Vagina (tissue), 2 donors: ENCODE measurements around the gene CDH6. TPM values are rescaled to one million over a fixed set of nuclear protein-coding genes. Genes with fewer than 3 reads are reported as not detected.

ENCODE experiments used
- DNase-seq, 2 donors: peaks; one replicate each; pipeline ENCODE4 v3.0.0-alpha.2; 2017; ENCODE audit errors: extremely low spot score in 2 of 2
- H3K27ac ChIP-seq: fragments of 200-600 bp; sonication (generic); one replicate; pipeline ENCODE4 v1.5.1; 2019
- H3K27me3 ChIP-seq: fragments of 200-600 bp; sonication (generic); one replicate; pipeline ENCODE4 v1.5.1; 2019
- H3K36me3 ChIP-seq, 2 donors: fragments of 200-600 bp; sonication (generic); one replicate each; pipeline ENCODE4 v1.5.1; 2017 to 2019
- H3K4me1 ChIP-seq: fragments of 200-600 bp; sonication (generic); one replicate; pipeline ENCODE4 v1.5.1; 2019
- H3K4me3 ChIP-seq, 2 donors: fragments of 200-600 bp; sonication (generic); 1 replicate in 1 of 2; 2 replicates in 1 of 2; pipeline ENCODE4 v1.5.1; 2016 to 2019
- H3K9me3 ChIP-seq: fragments of 200-600 bp; sonication (generic); one replicate; pipeline ENCODE4 v1.5.1; 2019
- POLR2A ChIP-seq, 2 donors: fragments of 450-650 bp; IDR thresholded peaks; one replicate each; pipeline ENCODE4 v1.6.1; 2017; ENCODE audit warnings: antibody characterized with exemption in 2 of 2, mild to moderate bottlenecking in 2 of 2, moderate library complexity in 2 of 2
- POLR2AphosphoS5 ChIP-seq, 2 donors: sonication (generic); formaldehyde crosslinking; IDR thresholded peaks; one replicate each; pipeline ENCODE4 v1.9.0; 2017; ENCODE audit warnings: antibody characterized with exemption in 2 of 2, mild to moderate bottlenecking in 2 of 2, low read depth in 1 of 2; ENCODE audit not compliant: insufficient read depth in 1 of 2
- intact Hi-C: fragments of 100-400 bp; cut with DNase I; formaldehyde crosslinking; loops from one replicate; pipeline ENCODE4 v1.15.1; 2023
- total RNA-seq: library from RNA; depleted of rRNA; stranded (reverse); fragments of >200 nt; gene quantifications from one replicate; pipeline ENCODE4 v1.2.3, GENCODE V29; 2016
- TF ChIP-seq, protein P1 (sequence below), 3 experiments: fragments of 450-650 bp in 2 of 3; fragments of 200-600 bp in 1 of 3; sonication (generic) in 1 of 3; IDR thresholded peaks; one replicate each; pipeline ENCODE4 v1.5.1; 2017 to 2019; ENCODE audit warnings: antibody characterized with exemption in 3 of 3, mild to moderate bottlenecking in 2 of 3, moderate library complexity in 2 of 3

CDH6 gene
- total RNA-seq, 1 donor from 2014 or later, result 5.2 TPM

DNA sequence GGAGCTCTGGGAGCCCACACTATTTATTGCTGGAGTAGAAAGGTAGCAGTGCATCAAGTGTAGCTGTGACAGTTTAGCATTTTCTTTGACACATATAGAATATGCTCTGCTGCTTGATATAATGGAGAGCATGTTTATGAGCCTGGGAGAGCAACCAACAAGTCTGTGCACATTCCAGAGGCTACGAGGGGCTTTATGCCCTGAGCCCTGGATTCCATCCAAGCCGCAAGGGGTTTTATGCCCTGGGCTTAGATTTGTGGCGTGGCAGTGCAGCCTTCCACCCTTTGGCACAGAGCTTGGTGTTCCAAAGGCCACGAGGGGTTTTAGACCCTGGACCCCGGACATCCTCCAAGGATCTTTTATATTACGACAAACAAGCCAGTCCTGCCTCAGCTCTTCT, 14.6 kb downstream of the CDH6 start:
- TF ChIP-seq POLR2A (IDR thresholded peaks at IDR 0.05), result no peak
- TF ChIP-seq, protein P1, sequence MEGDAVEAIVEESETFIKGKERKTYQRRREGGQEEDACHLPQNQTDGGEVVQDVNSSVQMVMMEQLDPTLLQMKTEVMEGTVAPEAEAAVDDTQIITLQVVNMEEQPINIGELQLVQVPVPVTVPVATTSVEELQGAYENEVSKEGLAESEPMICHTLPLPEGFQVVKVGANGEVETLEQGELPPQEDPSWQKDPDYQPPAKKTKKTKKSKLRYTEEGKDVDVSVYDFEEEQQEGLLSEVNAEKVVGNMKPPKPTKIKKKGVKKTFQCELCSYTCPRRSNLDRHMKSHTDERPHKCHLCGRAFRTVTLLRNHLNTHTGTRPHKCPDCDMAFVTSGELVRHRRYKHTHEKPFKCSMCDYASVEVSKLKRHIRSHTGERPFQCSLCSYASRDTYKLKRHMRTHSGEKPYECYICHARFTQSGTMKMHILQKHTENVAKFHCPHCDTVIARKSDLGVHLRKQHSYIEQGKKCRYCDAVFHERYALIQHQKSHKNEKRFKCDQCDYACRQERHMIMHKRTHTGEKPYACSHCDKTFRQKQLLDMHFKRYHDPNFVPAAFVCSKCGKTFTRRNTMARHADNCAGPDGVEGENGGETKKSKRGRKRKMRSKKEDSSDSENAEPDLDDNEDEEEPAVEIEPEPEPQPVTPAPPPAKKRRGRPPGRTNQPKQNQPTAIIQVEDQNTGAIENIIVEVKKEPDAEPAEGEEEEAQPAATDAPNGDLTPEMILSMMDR (IDR thresholded peaks at IDR 0.05), result no peak
- no peak for TF ChIP-seq POLR2AphosphoS5 (IDR thresholded peaks at IDR 0.05; ENCODE audit: insufficient read depth in 1 of 2, low read depth in 1 of 2)
- DNase-seq, result no peak
- intact Hi-C loops, result no loop called here
- H3K9me3 ChIP-seq, result no peaks in the 10 kb centered on the region
- H3K27ac ChIP-seq, result no peak overlapping the region
- no peaks in the 10 kb centered on the region for H3K36me3 ChIP-seq
- H3K4me3 ChIP-seq, result no peak overlapping the region
- H3K27me3 ChIP-seq, result no peaks in the 10 kb centered on the region
- no peaks in the 10 kb centered on the region for H3K4me1 ChIP-seq

DNA sequence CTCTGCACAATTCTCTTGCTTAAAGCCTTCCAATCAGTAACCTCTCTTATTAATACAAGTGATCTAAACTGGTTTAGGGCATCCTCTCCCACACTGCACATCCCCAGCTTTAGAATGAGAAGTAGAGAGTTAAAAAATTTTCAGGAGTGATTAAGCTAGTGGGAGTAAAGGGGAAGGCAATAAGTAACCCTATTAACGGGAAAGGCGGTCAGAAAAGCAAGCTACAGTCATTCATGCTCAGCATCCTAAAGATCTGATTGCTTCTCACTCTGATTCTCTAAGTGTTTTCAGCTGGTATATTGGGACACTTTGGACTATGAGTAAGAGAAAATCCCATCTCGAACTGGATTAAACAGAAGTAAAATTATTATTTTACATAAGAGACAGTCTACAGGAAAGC, 15.8 kb downstream of the CDH6 start:
- Histone ChIP-seq H3K27me3 (no peaks in the 10 kb centered on the region), H3K9me3 (no peaks in the 10 kb centered on the region), H3K27ac (no peak overlapping the region), H3K4me3 (no peak overlapping the region), H3K4me1 (no peaks in the 10 kb centered on the region), H3K36me3 (no peaks in the 10 kb centered on the region)
- DNase-seq, result no peak
- no peak for TF ChIP-seq POLR2A (IDR thresholded peaks at IDR 0.05)
- no peak for TF ChIP-seq POLR2AphosphoS5 (IDR thresholded peaks at IDR 0.05; ENCODE audit: insufficient read depth in 1 of 2, low read depth in 1 of 2)
- TF ChIP-seq, protein P1 (IDR thresholded peaks at IDR 0.05), result no peak
- intact Hi-C loops, result no loop called here

DNA sequence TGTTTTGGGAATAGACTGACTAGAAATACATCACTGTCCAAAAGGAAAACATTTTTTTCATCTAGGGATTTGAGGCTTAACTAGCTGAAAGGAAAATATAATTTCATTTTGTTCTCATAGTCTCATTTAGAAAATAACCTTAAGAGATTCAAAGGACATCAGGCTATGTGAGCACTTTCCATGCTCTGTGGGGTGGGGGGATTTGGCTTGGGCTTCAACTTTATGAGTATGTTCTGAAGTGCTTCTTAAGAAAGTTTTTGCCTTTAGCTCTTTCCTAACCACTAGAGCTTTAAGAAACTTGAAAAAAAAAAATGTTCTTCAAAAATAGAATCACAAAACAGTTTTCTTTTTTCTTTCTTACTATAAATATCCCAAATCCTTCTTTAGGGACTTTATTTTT, 17.6 kb downstream of the CDH6 start:
- no peaks in the 10 kb centered on the region for H3K27me3 ChIP-seq
- intact Hi-C loops, result no loop called here
- H3K4me1 ChIP-seq, result no peaks in the 10 kb centered on the region
- peak overlapping the region; percentile 20 for H3K27ac ChIP-seq
- no peaks in the 10 kb centered on the region for H3K36me3 ChIP-seq
- DNase-seq, result no peak
- H3K9me3 ChIP-seq, result no peaks in the 10 kb centered on the region
- no peak overlapping the region for H3K4me3 ChIP-seq
- TF ChIP-seq POLR2AphosphoS5 (IDR thresholded peaks at IDR 0.05; ENCODE audit: insufficient read depth in 1 of 2, low read depth in 1 of 2) (no peak), POLR2A (IDR thresholded peaks at IDR 0.05) (no peak)
- TF ChIP-seq, protein P1 (IDR thresholded peaks at IDR 0.05), result no peak

DNA sequence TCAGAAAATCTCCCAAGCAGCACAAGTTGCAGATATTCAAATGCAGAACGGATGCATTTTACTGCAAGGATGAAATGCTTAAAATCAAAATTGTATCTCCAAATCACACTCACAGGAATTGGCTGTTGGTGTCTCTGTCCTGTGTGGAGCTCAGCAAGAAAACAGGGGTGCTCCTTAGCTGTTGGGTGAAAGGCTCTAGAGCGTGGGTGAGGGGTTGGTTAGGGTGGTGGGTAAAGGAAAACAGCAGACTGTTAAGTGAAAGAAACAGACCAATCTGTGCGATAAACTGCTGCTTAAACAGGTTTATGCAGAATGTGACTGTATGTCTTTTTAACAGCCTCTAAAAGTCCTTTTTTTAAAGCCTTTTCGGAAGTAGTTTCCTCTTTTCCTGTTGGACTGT, 19.8 kb downstream of the CDH6 start:
- intact Hi-C loops, result no loop called here
- Histone ChIP-seq H3K27ac (no peak overlapping the region), H3K27me3 (no peaks in the 10 kb centered on the region), H3K9me3 (no peaks in the 10 kb centered on the region), H3K4me3 (no peak overlapping the region), H3K36me3 (no peaks in the 10 kb centered on the region), H3K4me1 (no peaks in the 10 kb centered on the region)
- DNase-seq, result no peak
- TF ChIP-seq POLR2A (IDR thresholded peaks at IDR 0.05) (no peak), POLR2AphosphoS5 (IDR thresholded peaks at IDR 0.05; ENCODE audit: insufficient read depth in 1 of 2, low read depth in 1 of 2) (no peak)
- TF ChIP-seq, protein P1 (IDR thresholded peaks at IDR 0.05), result no peak

DNA sequence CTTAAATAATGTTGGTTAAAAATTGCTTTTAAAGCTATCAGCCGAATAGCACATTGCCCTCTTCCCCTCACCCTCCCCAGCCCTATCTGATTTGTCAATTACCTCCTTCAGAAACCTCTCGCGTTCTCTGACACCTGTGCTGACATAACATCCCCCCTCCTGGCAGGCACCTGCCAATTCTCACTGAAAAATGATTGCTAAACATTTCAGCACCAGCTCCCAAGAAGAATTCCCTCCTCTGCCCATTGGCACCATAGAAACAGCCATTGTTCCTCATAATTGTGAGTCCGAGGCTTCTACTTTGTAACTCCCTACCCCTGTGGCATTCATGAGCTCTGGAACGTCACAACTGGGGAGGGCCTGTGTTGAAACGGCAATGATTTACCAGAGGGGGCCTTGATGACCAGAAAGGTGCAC, 20.2 kb downstream of the CDH6 start:
- no peak for DNase-seq
- no peak overlapping the region for H3K27ac ChIP-seq
- no peaks in the 10 kb centered on the region for H3K9me3 ChIP-seq
- H3K4me3 ChIP-seq, result no peak overlapping the region
- H3K4me1 ChIP-seq, result no peaks in the 10 kb centered on the region
- TF ChIP-seq POLR2AphosphoS5 (IDR thresholded peaks at IDR 0.05; ENCODE audit: insufficient read depth in 1 of 2, low read depth in 1 of 2) (no peak), POLR2A (IDR thresholded peaks at IDR 0.05) (no peak)
- TF ChIP-seq, protein P1 (IDR thresholded peaks at IDR 0.05), result no peak
- intact Hi-C loops, result no loop called here
- H3K27me3 ChIP-seq, result no peaks in the 10 kb centered on the region
- H3K36me3 ChIP-seq, result no peaks in the 10 kb centered on the region
